IMR-90 (cell line): ENCODE data around the gene OR2T2.
"Not testable (repeated sequence)": the region's sequence is repeated elsewhere in the genome, so short reads cannot be mapped to it uniquely, and the experiment has no call there.

Experiments
- CEBPB ChIP-seq: IDR thresholded peaks from 2 replicates; pipeline ENCODE4 v1.6.1; 2012; ENCODE audit warnings: low read depth, low read length, improper control_type of control experiment
- CTCF ChIP-seq: conservative IDR thresholded peaks from 2 replicates; pipeline ENCODE4 v1.5.1; 2012; ENCODE audit warnings: mild to moderate bottlenecking, low read depth, low read length, improper control_type of control experiment
- FOS ChIP-seq: fragments of 150-350 bp; IDR thresholded peaks from 2 replicates; pipeline ENCODE4 v1.6.1; 2016; ENCODE audit warnings: low read depth, low read length
- NFE2L2 ChIP-seq: fragments of 150-350 bp; IDR thresholded peaks from 2 replicates; pipeline ENCODE4 v1.6.1; 2016; ENCODE audit warnings: low read depth, mild to moderate bottlenecking, low read length
- RAD21 ChIP-seq: IDR thresholded peaks from 2 replicates; pipeline ENCODE4 v1.6.1; 2012; ENCODE audit warnings: low read length, improper control_type of control experiment
- RCOR1 ChIP-seq: IDR thresholded peaks from 2 replicates; pipeline ENCODE4 v1.6.1; 2012; ENCODE audit warnings: mild to moderate bottlenecking, low read length, improper control_type of control experiment; ENCODE audit not compliant: insufficient replicate concordance
- RFX5 ChIP-seq: IDR thresholded peaks from 2 replicates; pipeline ENCODE4 v1.8.0; 2012; ENCODE audit warnings: low read depth, mild to moderate bottlenecking, low read length, moderate library complexity
- SMC3 ChIP-seq: fragments of 150-350 bp; IDR thresholded peaks from 2 replicates; pipeline ENCODE4 v1.6.1; 2016; ENCODE audit warnings: low read depth, mild to moderate bottlenecking, antibody characterized with exemption, low read length, moderate library complexity

GRCh38 chr1:248439283-248439682, 6.2 kb upstream of the OR2T2 start:
- TF ChIP-seq CTCF, NFE2L2, SMC3, CEBPB, RFX5, RCOR1, FOS, RAD21: not testable (repeated sequence)
